Activated naive CD4-positive, alpha-beta T cell treated with anti-CD3 and anti-CD28 coated beads, Interleukin-2, amount 50 U/mL, for 24 hours (primary cell): Measurements from ENCODE around the gene SLC35F1.

Experiments
- H3K27ac Mint-ChIP-seq: one replicate; pipeline ENCODE4 v1.8.0; 2021; ENCODE audit warnings: mild to moderate bottlenecking, mixed read lengths
- H3K27me3 Mint-ChIP-seq: one replicate; pipeline ENCODE4 v1.8.0; 2021; ENCODE audit warnings: mixed read lengths
- H3K36me3 Mint-ChIP-seq: one replicate; pipeline ENCODE4 v1.8.0; 2021; ENCODE audit warnings: mixed read lengths
- H3K4me1 Mint-ChIP-seq: one replicate; pipeline ENCODE4 v1.8.0; 2021; ENCODE audit warnings: mixed read lengths
- H3K4me3 Mint-ChIP-seq: one replicate; pipeline ENCODE4 v1.8.0; 2021; ENCODE audit warnings: mild to moderate bottlenecking, mixed read lengths
- H3K9me3 Mint-ChIP-seq: one replicate; pipeline ENCODE4 v1.8.0; 2021; ENCODE audit warnings: mixed read lengths

Gene SLC35F1

GRCh38 chr6:118102401-118102800, 195.3 kb downstream of the SLC35F1 start:
- H3K4me1 Mint-ChIP-seq, result no peaks in the 10 kb centered on the region
- H3K27me3 Mint-ChIP-seq, result no peaks in the 10 kb centered on the region
- H3K9me3 Mint-ChIP-seq, result no peaks in the 10 kb centered on the region
- H3K4me3 Mint-ChIP-seq, result no peak overlapping the region
- no peaks in the 10 kb centered on the region for H3K36me3 Mint-ChIP-seq
- no peak overlapping the region for H3K27ac Mint-ChIP-seq

- no peak overlapping the region for H3K27ac Mint-ChIP-seq
- no peak overlapping the region for H3K4me3 Mint-ChIP-seq
- no peaks in the 10 kb centered on the region for H3K27me3 Mint-ChIP-seq
- H3K36me3 Mint-ChIP-seq, result no peaks in the 10 kb centered on the region
- H3K9me3 Mint-ChIP-seq, result no peaks in the 10 kb centered on the region
- H3K4me1 Mint-ChIP-seq, result no peaks in the 10 kb centered on the region
Observed at GRCh38 chr6:118103381-118104146, 196.5 kb downstream of the SLC35F1 start.

- Mint-ChIP-seq H3K36me3 (no peaks in the 10 kb centered on the region), H3K9me3 (no peaks in the 10 kb centered on the region), H3K4me1 (no peaks in the 10 kb centered on the region), H3K27me3 (peaks cover 7% of the 10 kb centered on the region), H3K27ac (no peak overlapping the region), H3K4me3 (no peak overlapping the region)
Observed at GRCh38 chr6:118122161-118122725, 215.2 kb downstream of the SLC35F1 start.

- no peak overlapping the region for H3K4me3 Mint-ChIP-seq
- H3K4me1 Mint-ChIP-seq, result no peaks in the 10 kb centered on the region
- H3K27me3 Mint-ChIP-seq, result peaks cover 7% of the 10 kb centered on the region
- H3K36me3 Mint-ChIP-seq, result no peaks in the 10 kb centered on the region
- H3K9me3 Mint-ChIP-seq, result no peaks in the 10 kb centered on the region
- H3K27ac Mint-ChIP-seq, result no peak overlapping the region
Observed at GRCh38 chr6:118122801-118123200, 215.7 kb downstream of the SLC35F1 start.

GRCh38 chr6:118123503-118124037, 216.5 kb downstream of the SLC35F1 start:
- Mint-ChIP-seq H3K36me3 (no peaks in the 10 kb centered on the region), H3K9me3 (no peaks in the 10 kb centered on the region), H3K27me3 (peaks cover 7% of the 10 kb centered on the region), H3K4me1 (no peaks in the 10 kb centered on the region), H3K27ac (no peak overlapping the region), H3K4me3 (no peak overlapping the region)

GRCh38 chr6:118124851-118125250, 217.8 kb downstream of the SLC35F1 start:
- H3K36me3 Mint-ChIP-seq, result no peaks in the 10 kb centered on the region

GRCh38 chr6:118128755-118129154, 221.7 kb downstream of the SLC35F1 start:
- peaks cover 7% of the 10 kb centered on the region for H3K27me3 Mint-ChIP-seq
- no peaks in the 10 kb centered on the region for H3K36me3 Mint-ChIP-seq
- H3K4me3 Mint-ChIP-seq, result no peak overlapping the region

More at GRCh38 chr6:118124851-118125250, 217.8 kb downstream of the SLC35F1 start:
- Mint-ChIP-seq H3K27me3 (peaks cover 6% of the 10 kb centered on the region), H3K4me1 (no peaks in the 10 kb centered on the region), H3K27ac (no peak overlapping the region), H3K4me3 (no peak overlapping the region), H3K9me3 (no peaks in the 10 kb centered on the region)

GRCh38 chr6:118134206-118134605, 227.1 kb downstream of the SLC35F1 start:
- no peak overlapping the region for H3K27ac Mint-ChIP-seq
- H3K36me3 Mint-ChIP-seq, result no peaks in the 10 kb centered on the region
- H3K4me1 Mint-ChIP-seq, result no peaks in the 10 kb centered on the region
- peaks cover 9% of the 10 kb centered on the region for H3K27me3 Mint-ChIP-seq
- no peaks in the 10 kb centered on the region for H3K9me3 Mint-ChIP-seq
- H3K4me3 Mint-ChIP-seq, result no peak overlapping the region

More at GRCh38 chr6:118128755-118129154, 221.7 kb downstream of the SLC35F1 start:
- Mint-ChIP-seq H3K4me1 (no peaks in the 10 kb centered on the region), H3K9me3 (no peaks in the 10 kb centered on the region), H3K27ac (no peak overlapping the region)

- no peak overlapping the region for H3K4me3 Mint-ChIP-seq
- H3K4me1 Mint-ChIP-seq, result no peaks in the 10 kb centered on the region
- no peaks in the 10 kb centered on the region for H3K36me3 Mint-ChIP-seq
- no peak overlapping the region for H3K27ac Mint-ChIP-seq
- no peaks in the 10 kb centered on the region for H3K9me3 Mint-ChIP-seq
- H3K27me3 Mint-ChIP-seq, result peaks cover 9% of the 10 kb centered on the region
Observed at GRCh38 chr6:118134736-118135135, 227.7 kb downstream of the SLC35F1 start.

- Mint-ChIP-seq H3K9me3 (no peaks in the 10 kb centered on the region), H3K27me3 (peaks cover 9% of the 10 kb centered on the region), H3K27ac (no peak overlapping the region), H3K4me1 (no peaks in the 10 kb centered on the region), H3K4me3 (no peak overlapping the region), H3K36me3 (no peaks in the 10 kb centered on the region)
Observed at GRCh38 chr6:118135371-118135770, 228.3 kb downstream of the SLC35F1 start.

GRCh38 chr6:118141211-118141610, 234.1 kb downstream of the SLC35F1 start:
- Mint-ChIP-seq H3K9me3 (no peaks in the 10 kb centered on the region), H3K4me1 (no peaks in the 10 kb centered on the region), H3K27ac (no peak overlapping the region), H3K27me3 (peaks cover 8% of the 10 kb centered on the region), H3K4me3 (no peak overlapping the region), H3K36me3 (no peaks in the 10 kb centered on the region)

GRCh38 chr6:118146584-118146983, 239.5 kb downstream of the SLC35F1 start:
- H3K36me3 Mint-ChIP-seq, result no peaks in the 10 kb centered on the region

GRCh38 chr6:118147511-118147910, 240.4 kb downstream of the SLC35F1 start:
- Mint-ChIP-seq H3K9me3 (no peaks in the 10 kb centered on the region), H3K4me1 (no peaks in the 10 kb centered on the region), H3K27me3 (peaks cover 3% of the 10 kb centered on the region), H3K36me3 (no peaks in the 10 kb centered on the region), H3K4me3 (no peak overlapping the region), H3K27ac (no peak overlapping the region)

More at GRCh38 chr6:118146584-118146983, 239.5 kb downstream of the SLC35F1 start:
- H3K27ac Mint-ChIP-seq, result no peak overlapping the region
- H3K27me3 Mint-ChIP-seq, result peaks cover 3% of the 10 kb centered on the region
- H3K4me1 Mint-ChIP-seq, result no peaks in the 10 kb centered on the region
- H3K9me3 Mint-ChIP-seq, result no peaks in the 10 kb centered on the region
- no peak overlapping the region for H3K4me3 Mint-ChIP-seq

GRCh38 chr6:118148561-118148960, 241.5 kb downstream of the SLC35F1 start:
- H3K27me3 Mint-ChIP-seq, result peaks cover 3% of the 10 kb centered on the region
- H3K27ac Mint-ChIP-seq, result no peak overlapping the region
- no peaks in the 10 kb centered on the region for H3K36me3 Mint-ChIP-seq
- H3K9me3 Mint-ChIP-seq, result no peaks in the 10 kb centered on the region
- no peak overlapping the region for H3K4me3 Mint-ChIP-seq
- no peaks in the 10 kb centered on the region for H3K4me1 Mint-ChIP-seq

GRCh38 chr6:118152524-118152923, 245.5 kb downstream of the SLC35F1 start:
- Mint-ChIP-seq H3K27ac (no peak overlapping the region), H3K27me3 (peaks cover 3% of the 10 kb centered on the region), H3K9me3 (no peaks in the 10 kb centered on the region), H3K36me3 (no peaks in the 10 kb centered on the region), H3K4me3 (no peak overlapping the region), H3K4me1 (no peaks in the 10 kb centered on the region)

GRCh38 chr6:118161343-118161742, 254.3 kb downstream of the SLC35F1 start:
- no peak overlapping the region for H3K4me3 Mint-ChIP-seq
- no peak overlapping the region for H3K27ac Mint-ChIP-seq
- H3K4me1 Mint-ChIP-seq, result no peaks in the 10 kb centered on the region

More at GRCh38 chr6:118161343-118161742, 254.3 kb downstream of the SLC35F1 start:
- no peaks in the 10 kb centered on the region for H3K36me3 Mint-ChIP-seq
- H3K27me3 Mint-ChIP-seq, result peaks cover 4% of the 10 kb centered on the region
- no peaks in the 10 kb centered on the region for H3K9me3 Mint-ChIP-seq
